Memory B cell (primary cell): ENCODE measurements around the gene RTBDN.
"Not testable (repeated sequence)": the region's sequence is repeated elsewhere in the genome, so short reads cannot be mapped to it uniquely, and the experiment has no call there.

ENCODE experiments used
- ATAC-seq: fragments of 150-1000 bp; cut with Tn5 transposase; 2 replicates; pipeline ENCODE4 v1.10.0; 2021; ENCODE audit warnings: low read depth, mild to moderate bottlenecking, moderate library complexity
- DNase-seq, 2 donors: peaks; one replicate each; pipeline ENCODE4 v3.0.0; 2022; ENCODE audit warnings: low spot score in 2 of 2
- H3K27ac Mint-ChIP-seq: one replicate; pipeline ENCODE4 v1.8.0; 2022; ENCODE audit warnings: mild to moderate bottlenecking, moderate library complexity, mixed read lengths
- H3K27me3 Mint-ChIP-seq: one replicate; pipeline ENCODE4 v1.8.0; 2022; ENCODE audit warnings: mixed read lengths
- H3K36me3 Mint-ChIP-seq: one replicate; pipeline ENCODE4 v1.8.0; 2022; ENCODE audit warnings: mild to moderate bottlenecking, mixed read lengths
- H3K4me1 Mint-ChIP-seq: one replicate; pipeline ENCODE4 v1.8.0; 2022; ENCODE audit warnings: mixed read lengths
- H3K4me3 Mint-ChIP-seq: one replicate; pipeline ENCODE4 v1.8.0; 2022; ENCODE audit warnings: mild to moderate bottlenecking, moderate library complexity, mixed read lengths
- H3K9me3 Mint-ChIP-seq: one replicate; pipeline ENCODE4 v1.8.0; 2022; ENCODE audit warnings: mixed read lengths

Gene RTBDN

GRCh38 chr19:12817188-12817587 is 17.2 kb downstream of the RTBDN start:
- ATAC-seq, DNase-seq, H3K4me1 Mint-ChIP-seq, H3K27ac Mint-ChIP-seq, H3K9me3 Mint-ChIP-seq, H3K27me3 Mint-ChIP-seq, H3K4me3 Mint-ChIP-seq: not testable (repeated sequence)
- peaks cover 19% of the 10 kb centered on the region for H3K36me3 Mint-ChIP-seq

GRCh38 chr19:12815088-12815487 is 19.3 kb downstream of the RTBDN start:
- Mint-ChIP-seq H3K4me3 (no peak overlapping the region), H3K27ac (no peak overlapping the region), H3K36me3 (peaks cover 16% of the 10 kb centered on the region), H3K27me3 (no peaks in the 10 kb centered on the region), H3K4me1 (no peaks in the 10 kb centered on the region), H3K9me3 (no peaks in the 10 kb centered on the region)
- DNase-seq = no peak
- ATAC-seq = no peak

- peak; percentile 90 for ATAC-seq
- Mint-ChIP-seq H3K27me3 (peaks cover 2% of the 10 kb centered on the region), H3K27ac (peak within 1 kb of the TSS; percentile 89), H3K9me3 (no peaks in the 10 kb centered on the region), H3K4me1 (peaks cover 17% of the 10 kb centered on the region), H3K4me3 (peak within 1 kb of the TSS; percentile 88), H3K36me3 (peaks cover 3% of the 10 kb centered on the region)
- DNase-seq = peak; percentile 85
These were observed 27.9 kb downstream of the RTBDN start, which contains the start of gene RNASEH2A for GRCh38 chr19:12806242-12807081. Gene RNASEH2A (plus strand): TSS chr19:12806584. CDS start chr19:12806674, 90 bp downstream.

- H3K9me3 Mint-ChIP-seq = no peaks in the 10 kb centered on the region
- no peak overlapping the region for H3K4me3 Mint-ChIP-seq
- H3K27ac Mint-ChIP-seq = no peak overlapping the region
- peaks cover 23% of the 10 kb centered on the region for H3K4me1 Mint-ChIP-seq
- DNase-seq = no peak
- no peak for ATAC-seq
- H3K27me3 Mint-ChIP-seq = peaks cover 2% of the 10 kb centered on the region
- H3K36me3 Mint-ChIP-seq = no peaks in the 10 kb centered on the region
These were observed 30.3 kb downstream of the RTBDN start for GRCh38 chr19:12804051-12804450.

- H3K36me3 Mint-ChIP-seq = no peaks in the 10 kb centered on the region
- ATAC-seq = no peak
These were observed 31.9 kb downstream of the RTBDN start for GRCh38 chr19:12802267-12803106.

GRCh38 chr19:12801466-12802266 is 32.7 kb downstream of the RTBDN start, which contains the start of the genes PRDX2 and THSD8:
Gene PRDX2 (minus strand): TSS chr19:12801800. CDS start chr19:12801261, 539 bp downstream.
Gene THSD8 (plus strand): TSS chr19:12802069. CDS start chr19:12802072, 3 bp downstream.
- no peaks in the 10 kb centered on the region for H3K9me3 Mint-ChIP-seq
- no peaks in the 10 kb centered on the region for H3K36me3 Mint-ChIP-seq
- no peak within 1 kb of the TSS for H3K27ac Mint-ChIP-seq
- DNase-seq = peak; percentile 65 to 67
- peaks cover 18% of the 10 kb centered on the region for H3K4me1 Mint-ChIP-seq
- ATAC-seq = peak; percentile 65
- H3K27me3 Mint-ChIP-seq = peaks cover 2% of the 10 kb centered on the region
- peak within 1 kb of the TSS; percentile 84 for H3K4me3 Mint-ChIP-seq

More at GRCh38 chr19:12802267-12803106, 31.9 kb downstream of the RTBDN start:
- Mint-ChIP-seq H3K4me3 (peak overlapping the region; percentile 84), H3K27ac (no peak overlapping the region), H3K27me3 (peaks cover 2% of the 10 kb centered on the region), H3K4me1 (peaks cover 20% of the 10 kb centered on the region), H3K9me3 (no peaks in the 10 kb centered on the region)
- no peak for DNase-seq

- peaks cover 19% of the 10 kb centered on the region for H3K4me1 Mint-ChIP-seq
- peak overlapping the region; percentile 84 for H3K4me3 Mint-ChIP-seq
- H3K9me3 Mint-ChIP-seq = no peaks in the 10 kb centered on the region
- no peak overlapping the region for H3K27ac Mint-ChIP-seq
- no peaks in the 10 kb centered on the region for H3K36me3 Mint-ChIP-seq
- DNase-seq (no peak), ATAC-seq (no peak)
- H3K27me3 Mint-ChIP-seq = peaks cover 2% of the 10 kb centered on the region
These were observed 33.4 kb downstream of the RTBDN start for GRCh38 chr19:12800923-12801465.

DNA sequence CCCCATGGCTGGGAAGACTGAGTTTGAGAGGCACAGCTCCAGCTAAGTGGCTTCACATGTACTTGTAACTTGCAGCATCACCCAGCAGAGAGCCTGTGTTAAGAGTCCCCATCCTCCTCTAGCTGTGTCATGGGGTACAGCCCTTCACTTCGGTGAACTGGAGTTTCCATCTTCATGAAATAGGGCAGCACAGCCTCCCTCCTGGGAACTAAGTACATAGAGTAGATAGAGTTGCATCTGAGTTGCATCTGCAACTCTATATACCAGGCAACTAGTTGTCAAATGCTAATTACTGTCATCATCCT is 34.0 kb downstream of the RTBDN start:
- no peak for DNase-seq
- no peak overlapping the region for H3K27ac Mint-ChIP-seq

DNA sequence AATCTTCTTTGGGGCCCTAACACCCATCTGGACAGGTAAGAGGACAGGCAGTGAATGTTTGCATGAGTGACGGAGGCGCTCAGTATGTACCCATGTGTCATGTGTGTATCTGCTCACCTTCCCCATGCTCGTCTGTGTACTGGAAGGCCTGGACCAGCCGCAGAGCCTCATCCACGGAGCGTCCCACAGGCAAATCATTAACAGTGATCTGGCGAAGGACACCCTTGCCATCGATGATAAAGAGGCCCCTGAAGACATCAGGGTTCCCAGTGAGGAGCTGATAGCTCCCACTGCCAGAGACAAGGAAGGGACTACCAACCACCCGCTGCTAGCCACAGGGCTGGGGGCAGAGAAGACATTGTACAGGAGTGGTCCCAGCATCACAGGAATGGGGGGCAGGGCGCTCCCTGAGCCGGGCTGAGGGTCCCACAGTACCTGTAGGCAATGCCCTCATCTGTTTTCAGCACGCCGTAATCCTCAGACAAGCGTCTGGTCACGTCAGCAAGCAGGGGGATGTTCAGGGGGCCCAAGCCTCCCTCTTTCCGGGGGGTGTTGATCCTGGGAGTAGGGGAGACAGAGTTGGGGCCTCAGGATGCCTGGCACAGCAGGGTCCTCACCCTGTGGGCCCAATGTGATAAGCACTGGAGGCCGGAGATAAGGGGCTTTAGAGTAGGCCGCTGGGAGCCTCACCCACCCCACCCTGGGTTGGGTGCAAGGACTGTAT is 34.5 kb downstream of the RTBDN start:
- Mint-ChIP-seq H3K4me3 (no peak overlapping the region), H3K4me1 (peaks cover 21% of the 10 kb centered on the region), H3K27me3 (peaks cover 2% of the 10 kb centered on the region), H3K9me3 (no peaks in the 10 kb centered on the region), H3K27ac (no peak overlapping the region), H3K36me3 (no peaks in the 10 kb centered on the region)
- DNase-seq (no peak), ATAC-seq (no peak)

More for the DNA sequence above, 34.0 kb downstream of the RTBDN start:
- Mint-ChIP-seq H3K4me1 (peaks cover 21% of the 10 kb centered on the region), H3K27me3 (peaks cover 2% of the 10 kb centered on the region), H3K4me3 (peak overlapping the region; percentile 84), H3K9me3 (no peaks in the 10 kb centered on the region), H3K36me3 (no peaks in the 10 kb centered on the region)
- no peak for ATAC-seq

GRCh38 chr19:12797607-12798006 is 36.8 kb downstream of the RTBDN start:
- not testable (repeated sequence) for ATAC-seq, H3K4me3 Mint-ChIP-seq, H3K9me3 Mint-ChIP-seq, H3K27me3 Mint-ChIP-seq, DNase-seq, H3K36me3 Mint-ChIP-seq, H3K27ac Mint-ChIP-seq
- H3K4me1 Mint-ChIP-seq = peaks cover 25% of the 10 kb centered on the region

DNA sequence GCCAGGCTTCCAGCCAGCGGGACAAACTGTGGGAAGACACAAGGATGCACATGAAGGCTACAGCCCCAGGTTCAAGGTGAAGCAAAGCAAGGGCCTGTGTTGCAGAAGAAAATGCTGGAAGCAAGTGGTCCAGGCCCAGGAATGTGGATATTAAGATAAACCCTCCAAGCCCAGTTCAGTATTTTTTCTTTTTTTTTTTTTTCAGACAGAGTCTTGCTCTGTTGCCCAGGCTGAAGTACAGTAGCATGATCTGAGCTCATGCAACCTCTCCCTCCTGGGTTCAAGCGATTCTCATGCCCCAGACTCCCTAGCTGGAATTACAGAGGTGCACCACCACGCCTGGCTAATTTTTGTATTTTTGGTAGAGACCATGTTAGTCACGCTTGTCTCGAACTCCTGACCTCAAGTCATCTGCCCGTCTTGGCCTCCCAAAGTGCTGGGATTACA is 37.2 kb downstream of the RTBDN start:
- H3K4me3 Mint-ChIP-seq = no peak overlapping the region
- no peaks in the 10 kb centered on the region for H3K36me3 Mint-ChIP-seq
- H3K27ac Mint-ChIP-seq = no peak overlapping the region
- DNase-seq = no peak
- H3K9me3 Mint-ChIP-seq = no peaks in the 10 kb centered on the region
- peaks cover 20% of the 10 kb centered on the region for H3K4me1 Mint-ChIP-seq
- no peak for ATAC-seq
- no peaks in the 10 kb centered on the region for H3K27me3 Mint-ChIP-seq

- H3K36me3 Mint-ChIP-seq = no peaks in the 10 kb centered on the region
- DNase-seq = peak; percentile 74 to 75
- peaks cover 20% of the 10 kb centered on the region for H3K4me1 Mint-ChIP-seq
These were observed 38.0 kb downstream of the RTBDN start for GRCh38 chr19:12796146-12797071.

More at GRCh38 chr19:12796146-12797071, 38.0 kb downstream of the RTBDN start:
- Mint-ChIP-seq H3K9me3 (no peaks in the 10 kb centered on the region), H3K4me3 (peak overlapping the region; percentile 83), H3K27me3 (no peaks in the 10 kb centered on the region), H3K27ac (peak overlapping the region; percentile 85)
- no peak for ATAC-seq
